Activated CD8-positive, alpha-beta T cell treated with anti-CD3 and anti-CD28 coated beads for 36 hours (primary cell): Measurements from ENCODE around the gene EPAS1. TPM values are rescaled to one million over a fixed set of nuclear protein-coding genes. Genes with fewer than 3 reads are reported as not detected.

Experiments
- ATAC-seq: fragments of 200-7000 bp; cut with Tn5 transposase; one replicate; pipeline ENCODE4 v1.10.0; 2021; ENCODE audit warnings: mild to moderate bottlenecking, moderate library complexity
- CTCF ChIA-PET: fragments of 350-600 bp; sonication (Branson Sonifier 250); formaldehyde crosslinking; loops from one replicate; lab custom pipeline; 2021; ENCODE audit warnings: antibody characterized with exemption; lab: Charles Lee
- POLR2A ChIA-PET: fragments of 350-600 bp; sonication (Branson Sonifier 250); formaldehyde crosslinking; loops from one replicate; lab custom pipeline; 2021; ENCODE audit warnings: antibody characterized with exemption; lab: Charles Lee
- DNase-seq: peaks from one replicate; pipeline ENCODE4 v3.0.0-alpha.2; 2020
- H3K27ac Mint-ChIP-seq: one replicate; pipeline ENCODE4 v1.8.0; 2021; ENCODE audit warnings: mild to moderate bottlenecking, mixed read lengths
- H3K27me3 Mint-ChIP-seq: one replicate; pipeline ENCODE4 v1.8.0; 2021; ENCODE audit warnings: mixed read lengths
- H3K36me3 Mint-ChIP-seq: one replicate; pipeline ENCODE4 v1.8.0; 2021; ENCODE audit warnings: low read depth, mixed read lengths
- H3K4me1 Mint-ChIP-seq: one replicate; pipeline ENCODE4 v1.8.0; 2021; ENCODE audit warnings: low read depth, mixed read lengths
- H3K4me3 Mint-ChIP-seq: one replicate; pipeline ENCODE4 v1.8.0; 2021; ENCODE audit warnings: mild to moderate bottlenecking, moderate library complexity, mixed read lengths
- H3K9me3 Mint-ChIP-seq: one replicate; pipeline ENCODE4 v1.8.0; 2021; ENCODE audit warnings: mixed read lengths
- CTCF ChIP-seq: fragments of 200-600 bp; IDR thresholded peaks from one replicate; pipeline ENCODE4 v1.8.0; 2022; ENCODE audit warnings: antibody characterized with exemption, mild to moderate bottlenecking
- intact Hi-C: fragments of 100-400 bp; cut with micrococcal nuclease; formaldehyde crosslinking; loops from one replicate; pipeline ENCODE4 v1.10.0; 2022
- total RNA-seq, 2 experiments: library from RNA; stranded (reverse); gene quantifications; one replicate each; pipeline ENCODE4 v1.2.3, GENCODE V29; 2021

The EPAS1 gene
- total RNA-seq, 2 experiments from 2014 or later = 8.3 to 12.2 TPM

- no peak for DNase-seq
- Mint-ChIP-seq H3K9me3 (no peaks in the 10 kb centered on the region), H3K4me3 (no peak overlapping the region), H3K27ac (no peak overlapping the region), H3K27me3 (peaks cover 10% of the 10 kb centered on the region), H3K36me3 (no peaks in the 10 kb centered on the region), H3K4me1 (peaks cover 6% of the 10 kb centered on the region)
- intact Hi-C loops = no loop called here
- ChIA-PET CTCF (interaction anchor here (0.9 kb wide), 1 partner anchor 8 kb away, joined by 3 read pairs; no protein-coding TSS in a partner anchor), POLR2A (no interaction called here)
- no peak for ATAC-seq
- no peak for TF ChIP-seq CTCF
Measured at GRCh38 chr2:46314065-46314835, 17.0 kb downstream of the EPAS1 start.

DNA sequence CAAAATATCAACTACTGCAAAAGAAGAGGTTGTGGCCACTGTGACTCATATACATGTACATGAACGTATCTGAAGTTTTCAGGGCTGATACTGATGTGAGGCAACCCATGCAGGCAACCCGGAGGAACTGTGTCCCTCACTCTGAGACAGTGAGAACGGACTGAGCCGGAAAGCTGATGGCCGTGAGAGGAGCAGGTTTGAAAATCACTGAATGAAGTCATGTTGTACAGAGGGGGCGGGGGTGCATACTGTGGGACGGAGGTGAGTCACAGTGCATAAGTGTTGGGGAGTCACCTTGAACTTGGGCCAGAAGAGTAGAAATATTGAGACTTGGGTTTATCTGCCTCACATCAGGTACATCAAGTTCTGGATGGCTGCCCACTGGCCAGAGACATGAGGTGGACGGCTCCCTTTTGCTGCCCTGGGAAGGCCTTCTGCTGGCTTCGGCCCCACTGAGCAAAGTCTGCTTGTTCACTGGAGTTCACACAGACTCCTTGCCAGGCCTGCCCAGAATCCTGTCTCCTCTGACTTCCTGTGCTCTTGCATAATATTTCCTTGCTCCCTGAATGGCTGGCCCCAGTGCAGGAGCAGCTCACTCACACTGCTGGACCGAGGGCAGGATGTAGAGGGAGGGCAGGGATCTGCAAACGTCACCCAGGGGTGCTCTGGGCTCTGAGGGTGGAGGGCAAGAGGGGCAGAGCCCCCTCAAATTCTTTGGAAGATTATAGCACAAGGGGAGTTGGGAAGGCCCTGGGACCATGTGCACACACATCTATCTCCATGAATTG is 18.1 kb downstream of the EPAS1 start:
- TF ChIP-seq CTCF = no peak
- ChIA-PET POLR2A (no interaction called here), CTCF (interaction anchor here (0.9 kb wide), 1 partner anchor 7 kb away, joined by 3 read pairs; no protein-coding TSS in a partner anchor)
- Mint-ChIP-seq H3K9me3 (no peaks in the 10 kb centered on the region), H3K36me3 (no peaks in the 10 kb centered on the region), H3K27ac (no peak overlapping the region), H3K27me3 (peaks cover 3% of the 10 kb centered on the region), H3K4me3 (no peak overlapping the region), H3K4me1 (peaks cover 6% of the 10 kb centered on the region)
- ATAC-seq (peak; percentile 64), DNase-seq (peak; percentile 35)
- intact Hi-C loops = no loop called here

GRCh38 chr2:46317094-46317486 is 19.9 kb downstream of the EPAS1 start:
- ChIA-PET POLR2A (no interaction called here), CTCF (interaction anchor here (0.6 kb wide), 1 partner anchor 141 kb away, joined by 3 read pairs; no protein-coding TSS in a partner anchor)
- Mint-ChIP-seq H3K27me3 (no peaks in the 10 kb centered on the region), H3K36me3 (no peaks in the 10 kb centered on the region), H3K27ac (no peak overlapping the region), H3K4me1 (peaks cover 6% of the 10 kb centered on the region), H3K9me3 (no peaks in the 10 kb centered on the region), H3K4me3 (no peak overlapping the region)
- TF ChIP-seq CTCF = no peak
- intact Hi-C loops = no loop called here
- ATAC-seq (no peak), DNase-seq (no peak)

DNA sequence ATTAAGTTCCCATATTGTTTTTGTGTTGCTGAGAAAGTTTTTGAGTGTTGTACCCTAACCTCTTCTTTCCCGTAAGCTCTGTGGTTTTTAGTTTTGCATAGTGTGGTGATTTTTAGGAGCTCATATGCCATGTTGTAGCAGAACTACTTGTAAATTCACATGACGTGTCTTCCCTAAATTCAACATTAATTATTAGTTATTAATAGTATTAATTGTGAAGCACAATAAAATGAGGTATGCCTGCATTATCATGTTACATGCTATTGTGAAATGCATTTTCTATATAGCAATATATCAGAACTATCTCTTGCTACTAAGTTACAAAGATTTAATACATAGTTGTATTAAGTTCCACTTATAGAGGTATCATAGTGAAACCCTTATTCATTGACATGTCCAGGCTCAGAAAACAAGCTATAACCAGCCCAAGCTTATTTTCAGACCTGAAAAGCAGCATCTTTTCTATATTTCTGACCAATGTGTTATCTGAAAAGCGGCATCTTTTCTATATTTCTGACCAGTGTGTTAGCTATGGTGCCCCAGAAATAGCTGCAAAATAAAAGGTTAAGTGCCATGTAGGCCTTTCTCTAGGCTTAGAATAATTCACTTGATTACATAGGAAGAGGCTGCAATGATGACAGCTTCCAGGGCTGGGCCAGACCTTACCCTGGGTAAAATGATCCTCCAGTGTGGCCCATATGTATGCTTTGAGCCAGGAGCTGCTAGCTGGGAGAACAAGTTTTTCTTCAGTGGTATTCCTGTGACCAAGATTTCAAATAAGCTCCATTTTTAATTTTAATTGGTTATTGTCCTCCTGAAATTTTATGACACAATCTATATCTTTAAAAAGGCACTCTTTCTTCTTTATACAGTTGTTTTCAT is 21.6 kb downstream of the EPAS1 start:
- DNase-seq (no peak), ATAC-seq (no peak)
- Mint-ChIP-seq H3K27ac (no peak overlapping the region), H3K4me1 (peaks cover 6% of the 10 kb centered on the region), H3K27me3 (no peaks in the 10 kb centered on the region), H3K9me3 (no peaks in the 10 kb centered on the region), H3K36me3 (no peaks in the 10 kb centered on the region), H3K4me3 (no peak overlapping the region)
- ChIA-PET CTCF (interaction anchor here (0.9 to 2.7 kb wide), 7 partner anchors 9 to 332 kb away, joined by 3 to 9 read pairs (median 3); no protein-coding TSS in a partner anchor), POLR2A (no interaction called here)
- intact Hi-C loops = no loop called here
- no peak for TF ChIP-seq CTCF
